ENCODE results near the gene ALS2CL. TPM values are rescaled to one million over a fixed set of nuclear protein-coding genes. Genes with fewer than 3 reads are reported as not detected.

The ALS2CL gene
- total and polyA plus RNA-seq, 10 of the 15 experiments (the other 5 are each of a cell fraction or from before 2014, with no cell fraction given) = 0.01 to 0.05 TPM; not detected in 8

DNA sequence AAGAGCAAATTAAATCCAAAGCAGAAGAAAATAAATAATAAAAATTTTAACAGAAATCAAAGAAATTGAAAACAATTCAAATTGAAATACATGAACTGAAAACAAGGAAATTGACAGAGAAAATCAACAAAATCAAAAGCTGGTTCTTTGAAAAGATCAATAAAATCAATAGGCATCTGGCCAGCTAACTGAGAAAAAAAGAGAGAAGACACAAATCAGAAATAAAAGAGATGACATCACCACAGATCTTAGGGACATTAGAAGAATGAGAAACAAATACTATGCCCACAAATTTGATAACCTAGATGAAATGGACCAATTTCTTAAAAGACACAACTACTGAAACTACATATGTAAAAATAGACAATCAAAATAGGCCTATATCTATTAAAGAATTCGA lies 42.4 kb downstream of the ALS2CL start:
- Histone ChIP-seq H3K4me2 (ENCODE audit: control insufficient read depth, insufficient read depth) (no peak overlapping the region), H3K79me2 (ENCODE audit: control insufficient read depth, insufficient read depth, low read length) (no peaks in the 10 kb centered on the region), H4K20me1 (ENCODE audit: control insufficient read depth, insufficient read depth) (no peaks in the 10 kb centered on the region), H3K9ac (ENCODE audit: control insufficient read depth, insufficient read depth, low read length) (no peak overlapping the region), H2AFZ (ENCODE audit: control insufficient read depth, low read depth, low read length) (no peak overlapping the region), H3K36me3 (ENCODE audit: control insufficient read depth in 2 of 2, insufficient read depth in 2 of 2, low read length in 1 of 2) (no peaks in the 10 kb centered on the region), H3K27ac (ENCODE audit: control insufficient read depth, insufficient read depth) (no peak overlapping the region), H3K4me3 (no peak overlapping the region), H3K4me1 (ENCODE audit: control insufficient read depth, insufficient read depth, low read length) (no peaks in the 10 kb centered on the region), H3K27me3 (replicated peaks in 1 of 2; ENCODE audit: control insufficient read depth in 2 of 2, insufficient read depth in 2 of 2, low read length in 1 of 2) (no peaks in the 10 kb centered on the region; a peak in 1 of 4 replicates), H3K9me3 (replicated peaks; ENCODE audit: control insufficient read depth, insufficient read depth, low read length) (no peaks in the 10 kb centered on the region)
- RAD21 ChIA-PET (ENCODE audit: unreplicated experiment) = no interaction called here
- no peak for FAIRE-seq
- SMC1A ChIA-PET (ENCODE audit: uncharacterized antibody, unreplicated experiment) = no interaction called here
- WGBS (ENCODE audit: insufficient coverage, insufficient replicate concordance, low lambda C conversion rate, missing lambda C conversion rate) = 0% methylated on average over 1 of the region's 1 CpG
- in situ Hi-C loops (cut with MboI) = no loop called here
- POLR2A ChIA-PET = no interaction called here
- no TSS peak for BruUV-seq (replicated peaks)
- ATAC-seq = no peak
- no peak for DNase-seq (ENCODE audit: low read depth, low spot score)
- intact Hi-C loops (cut with micrococcal nuclease; ENCODE audit: unreplicated experiment) = no loop called here
- TF ChIP-seq, protein P1, sequence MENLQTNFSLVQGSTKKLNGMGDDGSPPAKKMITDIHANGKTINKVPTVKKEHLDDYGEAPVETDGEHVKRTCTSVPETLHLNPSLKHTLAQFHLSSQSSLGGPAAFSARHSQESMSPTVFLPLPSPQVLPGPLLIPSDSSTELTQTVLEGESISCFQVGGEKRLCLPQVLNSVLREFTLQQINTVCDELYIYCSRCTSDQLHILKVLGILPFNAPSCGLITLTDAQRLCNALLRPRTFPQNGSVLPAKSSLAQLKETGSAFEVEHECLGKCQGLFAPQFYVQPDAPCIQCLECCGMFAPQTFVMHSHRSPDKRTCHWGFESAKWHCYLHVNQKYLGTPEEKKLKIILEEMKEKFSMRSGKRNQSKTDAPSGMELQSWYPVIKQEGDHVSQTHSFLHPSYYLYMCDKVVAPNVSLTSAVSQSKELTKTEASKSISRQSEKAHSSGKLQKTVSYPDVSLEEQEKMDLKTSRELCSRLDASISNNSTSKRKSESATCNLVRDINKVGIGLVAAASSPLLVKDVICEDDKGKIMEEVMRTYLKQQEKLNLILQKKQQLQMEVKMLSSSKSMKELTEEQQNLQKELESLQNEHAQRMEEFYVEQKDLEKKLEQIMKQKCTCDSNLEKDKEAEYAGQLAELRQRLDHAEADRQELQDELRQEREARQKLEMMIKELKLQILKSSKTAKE (IDR thresholded peaks at IDR 0.05; ENCODE audit: low read depth, poor library complexity, severe bottlenecking) = no peak
- TF ChIP-seq MXI1 (IDR thresholded peaks at IDR 0.05; ENCODE audit: low read depth, low read length) (no peak), STAT3 (IDR thresholded peaks at IDR 0.05; ENCODE audit: low read depth, low read length) (no peak), BCL11A (IDR thresholded peaks at IDR 0.05; ENCODE audit: low read depth, low read length) (no peak)
- CTCF ChIA-PET = interaction anchor here (0.7 kb wide), 1 partner anchor 162 kb away, joined by 3 read pairs; no protein-coding TSS in a partner anchor

DNA sequence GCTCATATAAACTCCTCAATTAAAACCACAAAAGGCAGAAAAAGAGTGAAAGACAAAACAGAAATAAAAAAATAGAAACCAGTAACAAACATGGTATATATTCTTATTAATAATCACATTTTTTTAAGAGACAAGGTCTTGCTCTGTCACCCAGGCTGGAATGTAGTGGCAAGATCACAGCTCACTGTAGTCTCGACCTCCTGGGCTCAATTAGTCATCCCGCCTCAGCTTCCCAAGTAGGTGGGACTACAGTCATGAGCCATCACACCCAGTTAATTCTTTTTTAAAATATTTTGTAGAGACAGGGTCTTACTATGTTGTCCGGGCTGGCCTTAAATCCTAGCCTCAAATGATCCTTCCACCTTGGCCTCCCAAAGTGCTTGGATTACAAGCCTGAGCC lies 44.0 kb downstream of the ALS2CL start:
- Histone ChIP-seq H3K27me3 (replicated peaks in 1 of 2; ENCODE audit: control insufficient read depth in 2 of 2, insufficient read depth in 2 of 2, low read length in 1 of 2) (no peaks in the 10 kb centered on the region), H3K27ac (ENCODE audit: control insufficient read depth, insufficient read depth) (no peak overlapping the region), H3K9me3 (replicated peaks; ENCODE audit: control insufficient read depth, insufficient read depth, low read length) (no peaks in the 10 kb centered on the region), H3K79me2 (ENCODE audit: control insufficient read depth, insufficient read depth, low read length) (no peaks in the 10 kb centered on the region), H2AFZ (ENCODE audit: control insufficient read depth, low read depth, low read length) (no peak overlapping the region), H3K4me3 (no peak overlapping the region), H4K20me1 (ENCODE audit: control insufficient read depth, insufficient read depth) (no peaks in the 10 kb centered on the region), H3K36me3 (ENCODE audit: control insufficient read depth in 2 of 2, insufficient read depth in 2 of 2, low read length in 1 of 2) (no peaks in the 10 kb centered on the region), H3K4me2 (ENCODE audit: control insufficient read depth, insufficient read depth) (no peak overlapping the region), H3K9ac (ENCODE audit: control insufficient read depth, insufficient read depth, low read length) (no peak overlapping the region), H3K4me1 (ENCODE audit: control insufficient read depth, insufficient read depth, low read length) (no peaks in the 10 kb centered on the region)
- intact Hi-C loops (cut with micrococcal nuclease; ENCODE audit: unreplicated experiment) = no loop called here
- SMC1A ChIA-PET (ENCODE audit: uncharacterized antibody, unreplicated experiment) = no interaction called here
- RAD21 ChIA-PET (ENCODE audit: unreplicated experiment) = no interaction called here
- DNase-seq (ENCODE audit: low read depth, low spot score) = no peak
- 16% methylated on average over 3 of the region's 3 CpGs for WGBS (ENCODE audit: insufficient coverage, insufficient replicate concordance, low lambda C conversion rate, missing lambda C conversion rate)
- in situ Hi-C loops (cut with MboI) = no loop called here
- no TSS peak for BruUV-seq (replicated peaks)
- POLR2A ChIA-PET = no interaction called here
- no peak for FAIRE-seq
- no peak for ATAC-seq
- CTCF ChIA-PET = no interaction called here
- TF ChIP-seq SMAD1 (IDR thresholded peaks at IDR 0.05; ENCODE audit: low read depth, partially characterized antibody) = no peak
- no peak for TF ChIP-seq ZNF24 (IDR thresholded peaks at IDR 0.05)
- no peak for TF ChIP-seq YY1 (IDR thresholded peaks at IDR 0.05; ENCODE audit: low read depth, low read length)
- no peak for TF ChIP-seq ZBED1 (IDR thresholded peaks at IDR 0.05; ENCODE audit: borderline replicate concordance)
- TF ChIP-seq JUNB (IDR thresholded peaks at IDR 0.05) = no peak
- TF ChIP-seq ZNF217 (IDR thresholded peaks at IDR 0.05) = no peak
- TF ChIP-seq ZSCAN29 (IDR thresholded peaks at IDR 0.05) = no peak
- no peak for TF ChIP-seq CHD4 (IDR thresholded peaks at IDR 0.05)
- no peak for TF ChIP-seq MXI1 (IDR thresholded peaks at IDR 0.05; ENCODE audit: low read depth, low read length)
- TF ChIP-seq MTA3 (IDR thresholded peaks at IDR 0.05; ENCODE audit: borderline replicate concordance, low read length) = no peak
- TF ChIP-seq ATF7 (IDR thresholded peaks at IDR 0.05; ENCODE audit: low read depth) = no peak
- no peak for TF ChIP-seq EZH2 (IDR thresholded peaks at IDR 0.05; ENCODE audit: borderline replicate concordance, control insufficient read depth, low read depth, low read length)
